GM12864 (cell line): ENCODE data around the gene PTCH1.

Experiments used
- DNase-seq: peaks from one replicate; pipeline ENCODE4 v3.0.0-alpha.2; 2011; ENCODE audit warnings: low read depth
- H3K4me3 ChIP-seq: 2 replicates; pipeline ENCODE4 v1.5.1; 2011; ENCODE audit warnings: mild to moderate bottlenecking, low read depth, low read length, control low read depth
- CTCF ChIP-seq: IDR thresholded peaks from 2 replicates; pipeline ENCODE4 v1.5.1; 2011; ENCODE audit warnings: low read depth, mild to moderate bottlenecking, moderate library complexity, low read length, control low read depth, inconsistent platforms; ENCODE audit errors: missing control alignments

PTCH1 gene

DNA sequence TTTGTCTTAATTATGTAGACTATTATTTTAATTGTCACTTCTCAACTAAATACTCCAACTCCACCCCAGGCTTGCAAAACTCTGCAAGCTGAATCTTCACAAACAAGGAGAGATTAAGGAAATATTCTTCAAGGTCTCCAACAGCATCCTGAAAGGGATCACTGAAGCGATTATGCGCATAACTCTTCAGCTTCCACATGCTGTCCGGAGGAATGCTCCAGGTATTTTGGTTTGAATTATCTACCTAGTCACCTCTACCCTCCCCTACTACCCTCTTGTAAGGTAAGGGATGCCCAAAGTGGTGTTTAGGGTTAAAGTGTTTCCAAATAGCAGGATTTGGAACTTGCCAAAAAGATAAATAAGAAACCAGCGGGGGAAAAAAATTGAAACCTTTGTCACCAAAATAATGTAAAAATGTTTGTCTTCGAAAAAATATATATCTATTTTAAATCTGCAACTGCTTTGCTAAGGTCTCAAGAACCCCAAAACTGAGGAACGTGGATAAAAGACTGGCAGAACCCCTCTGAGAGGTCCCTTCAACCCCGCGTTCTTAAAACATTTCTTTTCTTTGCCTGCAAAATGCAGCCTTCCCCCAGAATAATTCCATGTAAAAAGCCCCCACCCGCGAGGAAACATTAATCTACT, 11.6 kb downstream of the PTCH1 start:
- DNase-seq: no peak
- no peak for TF ChIP-seq CTCF
- peak overlapping the region; percentile 70 for H3K4me3 ChIP-seq

DNA sequence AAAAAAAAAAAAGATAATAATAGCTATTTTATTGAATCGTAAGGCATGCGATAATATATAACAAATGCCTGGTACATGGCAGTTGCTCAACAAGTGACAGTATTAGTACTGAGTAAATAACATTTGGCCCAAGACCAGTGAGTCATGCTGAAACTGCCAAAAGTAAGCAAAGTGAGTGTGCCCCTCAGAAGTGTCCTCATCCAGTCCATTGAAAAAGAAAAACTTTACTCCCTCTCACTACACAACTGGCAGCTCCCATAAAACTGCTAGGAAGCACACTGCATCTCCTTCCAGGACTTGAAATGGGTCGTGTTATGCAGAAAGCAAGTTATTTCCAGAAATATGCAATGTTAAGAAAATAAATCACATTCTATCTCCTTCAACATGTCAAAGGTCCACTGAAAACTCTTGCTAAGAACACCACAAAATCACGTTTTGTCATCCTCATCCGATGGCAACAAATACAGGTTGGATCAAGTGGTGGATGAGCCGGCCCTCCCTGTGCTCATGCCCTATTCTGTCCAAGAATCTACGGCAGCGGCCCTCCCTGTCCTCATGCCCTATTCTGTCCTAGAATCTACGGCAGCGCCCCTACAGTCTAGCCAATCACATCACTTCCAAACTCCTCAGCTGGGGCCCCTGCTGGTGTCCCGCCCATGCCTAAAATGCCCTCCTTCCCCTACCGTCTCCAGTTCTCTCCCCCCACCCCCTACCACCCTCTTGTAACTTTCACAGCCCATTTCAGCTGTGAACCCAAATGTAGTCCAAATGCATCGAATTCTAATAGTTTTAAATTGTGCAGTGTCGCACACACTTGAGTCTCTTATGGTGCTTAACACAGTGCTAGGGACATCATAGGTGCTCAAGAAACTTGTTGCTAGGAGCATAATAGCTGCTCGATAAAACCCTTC, 12.5 kb downstream of the PTCH1 start:
- peak; percentile 32 for TF ChIP-seq CTCF
- DNase-seq: no peak
- peak overlapping the region; percentile 70; the same call in 1 of the 2 replicates for H3K4me3 ChIP-seq

- no peak for TF ChIP-seq CTCF
- H3K4me3 ChIP-seq: no peak overlapping the region
- no peak for DNase-seq
Observed at GRCh38 chr9:95503369-95503768, 13.4 kb downstream of the PTCH1 start.

GRCh38 chr9:95502248-95502647, 14.5 kb downstream of the PTCH1 start:
- no peak for DNase-seq
- no peak overlapping the region for H3K4me3 ChIP-seq
- no peak for TF ChIP-seq CTCF

DNA sequence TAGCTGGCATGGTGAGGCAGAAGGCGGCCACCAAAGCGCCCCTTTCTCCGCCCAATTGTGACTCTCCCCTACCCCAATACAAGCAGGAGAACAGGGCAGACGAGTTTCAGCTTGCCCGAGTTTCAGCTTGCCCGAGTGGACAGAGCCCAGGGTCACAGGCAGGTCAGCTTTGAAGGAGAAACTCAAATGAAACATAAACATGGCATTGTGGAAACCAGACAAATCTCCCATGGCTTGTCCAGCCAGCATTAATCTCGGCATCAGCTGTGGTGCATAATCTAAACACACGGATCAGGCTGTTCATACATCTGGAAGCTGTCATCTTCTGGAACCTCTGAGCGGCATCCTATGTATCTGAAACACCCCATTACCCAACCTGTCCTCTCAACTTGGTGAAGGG, 16.9 kb downstream of the PTCH1 start:
- TF ChIP-seq CTCF: no peak
- H3K4me3 ChIP-seq: no peak overlapping the region
- no peak for DNase-seq

- no peak for DNase-seq
- no peak for TF ChIP-seq CTCF
- no peak overlapping the region for H3K4me3 ChIP-seq
Observed at GRCh38 chr9:95499046-95499676, 17.6 kb downstream of the PTCH1 start.
